GM12873 (cell line): Measurements from ENCODE around the gene MRPS27.

Source experiments
- CTCF ChIP-seq: IDR thresholded peaks from 2 replicates; pipeline ENCODE4 v1.5.1; 2012; ENCODE audit warnings: low read depth, mild to moderate bottlenecking, moderate library complexity, low read length, control low read depth; ENCODE audit not compliant: insufficient read depth; ENCODE audit errors: missing control alignments

MRPS27 gene

GRCh38 chr5:72276219-72276752 is 43.8 kb downstream of the MRPS27 start:
- no peak for TF ChIP-seq CTCF

GRCh38 chr5:72273547-72273946 is 46.5 kb downstream of the MRPS27 start:
- TF ChIP-seq CTCF, result no peak

DNA sequence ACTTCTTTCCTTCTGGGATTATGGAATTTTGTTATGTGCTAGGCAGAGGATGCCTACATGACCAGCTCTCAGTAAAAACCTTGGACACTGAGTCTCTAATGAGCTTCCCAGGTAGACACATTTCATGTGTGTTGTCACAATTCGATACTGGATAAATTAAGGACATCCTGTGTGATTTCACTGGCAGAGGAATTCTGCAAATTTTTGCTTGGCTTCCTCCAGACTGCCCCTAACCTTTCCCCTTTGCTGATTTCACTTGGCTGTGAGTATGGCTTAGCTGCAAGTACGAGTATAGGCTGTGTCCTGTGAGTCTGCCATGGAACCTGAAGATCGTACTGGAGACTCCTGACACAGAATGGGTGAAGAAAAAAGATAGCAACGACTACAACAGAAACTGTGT is 47.6 kb downstream of the MRPS27 start:
- no peak for TF ChIP-seq CTCF

- no peak for TF ChIP-seq CTCF
Observed at GRCh38 chr5:72271702-72272101, 48.3 kb downstream of the MRPS27 start.

DNA sequence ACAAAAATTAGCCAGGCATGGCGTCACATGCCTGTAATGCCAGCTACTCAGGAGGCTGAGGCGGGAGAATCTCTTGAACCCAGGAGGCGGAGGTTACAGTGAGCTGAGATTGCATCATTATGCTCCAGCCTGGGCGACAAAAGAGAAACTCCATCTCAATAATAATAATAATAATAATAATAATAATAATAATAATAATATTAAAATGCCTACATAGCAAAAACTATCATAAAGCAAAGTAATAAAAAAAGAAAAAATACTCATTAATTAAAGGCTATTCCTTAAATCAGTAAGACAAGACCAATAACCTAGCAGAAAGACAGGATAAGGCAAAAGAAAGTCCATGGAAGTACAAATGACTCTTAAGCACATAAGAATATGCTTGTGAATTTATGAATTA is 50.0 kb downstream of the MRPS27 start:
- no peak for TF ChIP-seq CTCF

DNA sequence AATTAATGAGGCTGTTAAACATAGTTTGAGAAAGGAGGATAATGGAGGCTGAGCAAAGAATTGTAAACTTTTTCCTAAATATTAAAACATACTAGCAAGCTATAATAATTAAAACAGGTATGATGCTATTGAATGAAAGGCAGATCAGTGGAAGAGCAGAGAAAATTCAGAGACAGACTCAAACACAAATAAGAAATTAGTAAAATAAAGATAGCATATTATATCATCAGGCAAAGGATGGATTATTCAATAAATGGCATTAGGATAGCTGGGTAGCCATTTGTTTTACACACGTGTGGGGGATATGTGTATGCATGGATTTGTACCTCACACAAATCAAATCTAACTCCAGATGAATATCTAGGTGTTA is 50.6 kb downstream of the MRPS27 start:
- no peak for TF ChIP-seq CTCF

GRCh38 chr5:72268753-72269410 is 51.2 kb downstream of the MRPS27 start:
- TF ChIP-seq CTCF, result peak; percentile 68

- TF ChIP-seq CTCF, result no peak
Observed at GRCh38 chr5:72268260-72268659, 51.8 kb downstream of the MRPS27 start.
